ENCODE measurements around the gene FAHD1. TPM values are rescaled to one million over a fixed set of nuclear protein-coding genes. Genes with fewer than 3 reads are reported as not detected.

The FAHD1 gene
- polyA plus RNA-seq, 3 donors: 7.5 to 24.9 (median 17.3) TPM

- H3K79me2 ChIP-seq (ENCODE audit: insufficient read depth, low read length): no peaks in the 10 kb centered on the region
- H3K4me2 ChIP-seq (replicated peaks; ENCODE audit: extremely low read depth, low read length, poor library complexity, severe bottlenecking): no peak overlapping the region
- no peak overlapping the region for H3K27ac ChIP-seq (ENCODE audit: low read depth in 1 of 2, low read length in 2 of 2)
- H3K9me3 ChIP-seq (replicated peaks in 1 of 2; ENCODE audit: control insufficient read depth in 1 of 2, insufficient read depth in 1 of 2, low read length in 2 of 2): no peaks in the 10 kb centered on the region
- no peak overlapping the region for H2AFZ ChIP-seq (ENCODE audit: insufficient read depth, low read depth, low read length, poor library complexity, severe bottlenecking)
- Mint-ChIP-seq H3K36me3 (no peaks in the 10 kb centered on the region), H3K27me3 (ENCODE audit: low read depth in 3 of 3) (peaks cover 6 to 40% (median 9%) of the 10 kb centered on the region in 3 donors), H3K4me3 (no peak overlapping the region), H3K9me3 (peaks cover 0 to under 1% (median 0%) of the 10 kb centered on the region in 7 donors), H3K4me1 (no peaks in the 10 kb centered on the region), H3K27ac (no peak overlapping the region)
- no peak for DNase-seq
- peaks cover 0 to 3% of the 10 kb centered on the region in 2 donors for H3K27me3 ChIP-seq (ENCODE audit: control insufficient read depth in 2 of 2, insufficient read depth in 2 of 2, low read length in 2 of 2)
- H4K20me1 ChIP-seq (ENCODE audit: insufficient read depth, low read length): no peaks in the 10 kb centered on the region
- no peak overlapping the region for H3K9ac ChIP-seq (ENCODE audit: insufficient read depth, low read length, poor library complexity, severe bottlenecking)
- TF ChIP-seq CTCF (IDR thresholded peaks at IDR 0.05): no peak
- intact Hi-C loops (cut with micrococcal nuclease): no loop called here
- H3K4me3 ChIP-seq (replicated peaks in 1 of 3; ENCODE audit: low read depth in 2 of 3, low read length in 3 of 3): no peak overlapping the region
- H3K4me1 ChIP-seq (ENCODE audit: control insufficient read depth in 1 of 2, insufficient read depth in 2 of 2, low read length in 2 of 2): no peaks in the 10 kb centered on the region
- H3K36me3 ChIP-seq (replicated peaks in 1 of 2; ENCODE audit: control insufficient read depth in 1 of 2, insufficient read depth in 2 of 2, low read length in 2 of 2): no peaks in the 10 kb centered on the region
- whole genome bisulfite sequencing (ENCODE audit: insufficient coverage): 60% methylated on average over 2 of the region's 4 CpGs
Measured at GRCh38 chr16:1851793-1852192, 24.8 kb downstream of the FAHD1 start.

GRCh38 chr16:1857433-1858097 lies 30.6 kb downstream of the FAHD1 start:
- no peak for TF ChIP-seq CTCF (IDR thresholded peaks at IDR 0.05)
- H3K9me3 ChIP-seq (replicated peaks in 1 of 2; ENCODE audit: control insufficient read depth in 1 of 2, insufficient read depth in 1 of 2, low read length in 2 of 2): no peaks in the 10 kb centered on the region
- WGBS (ENCODE audit: insufficient coverage): 74% methylated on average over 3 of the region's 5 CpGs
- no peak overlapping the region for H3K9ac ChIP-seq (ENCODE audit: insufficient read depth, low read length, poor library complexity, severe bottlenecking)
- Mint-ChIP-seq H3K4me3 (peak overlapping the region in 1 of 2 donors; percentile 54), H3K9me3 (peaks cover 0 to 4% (median 0%) of the 10 kb centered on the region in 7 donors), H3K27ac (no peak overlapping the region), H3K4me1 (no peaks in the 10 kb centered on the region), H3K27me3 (ENCODE audit: low read depth in 3 of 3) (peaks cover 34 to 75% (median 54%) of the 10 kb centered on the region in 3 donors), H3K36me3 (no peaks in the 10 kb centered on the region)
- no peak overlapping the region for H2AFZ ChIP-seq (ENCODE audit: insufficient read depth, low read depth, low read length, poor library complexity, severe bottlenecking)
- H3K27ac ChIP-seq (ENCODE audit: low read depth in 1 of 2, low read length in 2 of 2): no peak overlapping the region
- no peaks in the 10 kb centered on the region for H3K36me3 ChIP-seq (replicated peaks in 1 of 2; ENCODE audit: control insufficient read depth in 1 of 2, insufficient read depth in 2 of 2, low read length in 2 of 2)
- no peaks in the 10 kb centered on the region for H3K79me2 ChIP-seq (ENCODE audit: insufficient read depth, low read length)
- peaks cover 22 to 40% of the 10 kb centered on the region in 2 donors for H3K27me3 ChIP-seq (ENCODE audit: control insufficient read depth in 2 of 2, insufficient read depth in 2 of 2, low read length in 2 of 2)
- no peak overlapping the region for H3K4me3 ChIP-seq (replicated peaks in 1 of 3; ENCODE audit: low read depth in 2 of 3, low read length in 3 of 3)
- H3K4me1 ChIP-seq (ENCODE audit: control insufficient read depth in 1 of 2, insufficient read depth in 2 of 2, low read length in 2 of 2): no peaks in the 10 kb centered on the region
- no peaks in the 10 kb centered on the region for H4K20me1 ChIP-seq (ENCODE audit: insufficient read depth, low read length)
- DNase-seq: no peak
- H3K4me2 ChIP-seq (replicated peaks; ENCODE audit: extremely low read depth, low read length, poor library complexity, severe bottlenecking): no peak overlapping the region
- intact Hi-C loops (cut with micrococcal nuclease): loop anchor here in 1 of 2 donors (5.0 kb wide), 1 partner anchor 65 kb away; no protein-coding TSS in a partner anchor

Data from CD14-positive monocyte (primary cell).